HCT116 (cell line): ENCODE measurements around the gene TOX2. TPM values are rescaled to one million over a fixed set of nuclear protein-coding genes. Genes with fewer than 3 reads are reported as not detected.

Experiments used
- ATAC-seq: fragments of 200-7000 bp; cut with Tn5 transposase; 2 replicates; pipeline ENCODE4 v1.9.1; 2020; ENCODE audit warnings: mild to moderate bottlenecking, moderate library complexity
- BruUV-seq: library from RNA; stranded (reverse); fragments of 400-500 nt; replicated peaks from 2 replicates; lab custom pipeline; 2021; lab: Mats Ljungman, UMichigan
- CTCF ChIA-PET: fragments of 300-600 bp; sonication (Branson Sonifier 250); formaldehyde crosslinking; loops from one replicate; lab custom pipeline; 2021; ENCODE audit warnings: antibody characterized with exemption; lab: Charles Lee
- POLR2A ChIA-PET: fragments of 300-600, 350-600 bp; sonication (Branson Sonifier 250); formaldehyde crosslinking; loops from one replicate; lab custom pipeline; 2021; ENCODE audit warnings: antibody characterized with exemption; lab: Charles Lee
- RAD21 ChIA-PET, 2 experiments: fragments of 300-600 bp; sonication (Branson Sonifier 250); formaldehyde crosslinking; loops; one replicate each; lab custom pipeline; 2023; ENCODE audit warnings: low total read pairs in 2 of 2; ENCODE audit not compliant: uncharacterized antibody in 2 of 2, unreplicated experiment in 2 of 2, low non-redundant PET in 1 of 2; lab: Charles Lee
- DNase-seq: peaks from one replicate; pipeline ENCODE4 v3.0.0-alpha.2; 2010; ENCODE audit warnings: low read depth, low spot score
- H2AFZ ChIP-seq: fragments of 200-600 bp; shearing (Covaris generic), sonication (generic); 2 replicates; pipeline ENCODE4 v1.6.1; 2017; ENCODE audit warnings: low read depth, mixed run types, mixed read lengths, antibody characterized with exemption, low read length; ENCODE audit not compliant: poor library complexity, severe bottlenecking
- H3K27ac ChIP-seq: 2 replicates; pipeline ENCODE4 v1.5.1; 2012; ENCODE audit warnings: low read depth, low read length
- H3K27me3 ChIP-seq: fragments of 200-600 bp; sonication (generic); 2 replicates; pipeline ENCODE4 v1.6.1; 2016; ENCODE audit warnings: mixed run types, low read length, mixed read lengths; ENCODE audit not compliant: insufficient read depth
- H3K36me3 ChIP-seq, 2 experiments: fragments of 200-500 bp in 1 of 2; fragments of 200-600 bp in 1 of 2; sonication (Bioruptor generic) in 1 of 2; sonication (generic) in 1 of 2; 2 replicates each; pipeline versions ENCODE4 v1.5.1 to v1.6.1; 2014 to 2016; ENCODE audit warnings: low read length in 2 of 2, inconsistent platforms in 1 of 2, mixed read lengths in 1 of 2, mixed run types in 1 of 2; ENCODE audit not compliant: insufficient read depth in 2 of 2, control insufficient read depth in 1 of 2
- H3K4me1 ChIP-seq, 2 experiments: fragments of 200-600 bp in 1 of 2; sonication (generic) in 1 of 2; 2 replicates each; pipeline versions ENCODE4 v1.5.1 to v1.6.1; 2012 to 2017; ENCODE audit warnings: low read length in 2 of 2, inconsistent platforms in 1 of 2, mild to moderate bottlenecking in 1 of 2, mixed read lengths in 1 of 2, mixed run types in 1 of 2, moderate library complexity in 1 of 2; ENCODE audit not compliant: insufficient read depth in 2 of 2, control insufficient read depth in 1 of 2
- H3K4me2 ChIP-seq: fragments of 200-600 bp; sonication (generic); 2 replicates; pipeline ENCODE4 v1.6.1; 2017; ENCODE audit warnings: mixed run types, low read length, mixed read lengths
- H3K4me3 ChIP-seq, 2 experiments: fragments of 200-600 bp in 1 of 2; sonication (generic) in 1 of 2; replicated peaks in 1 of 2; 2 replicates each; pipeline ENCODE4 v1.5.1; 2011 to 2016; ENCODE audit warnings: low read length in 2 of 2, control low read depth in 1 of 2, low read depth in 1 of 2, mild to moderate bottlenecking in 1 of 2, mixed read lengths in 1 of 2, mixed run types in 1 of 2
- H3K79me2 ChIP-seq: fragments of 200-600 bp; sonication (generic); 2 replicates; pipeline ENCODE4 v1.6.1; 2017; ENCODE audit warnings: mild to moderate bottlenecking, mixed run types, low read length, moderate library complexity, mixed read lengths; ENCODE audit not compliant: insufficient read depth
- H3K9ac ChIP-seq: fragments of 200-600 bp; sonication (generic); 2 replicates; pipeline ENCODE4 v1.6.1; 2016; ENCODE audit warnings: low read length, mixed read lengths
- H3K9me2 ChIP-seq: fragments of 200-600 bp; sonication (generic), shearing (Covaris generic); 2 replicates; pipeline ENCODE4 v1.6.1; 2017; ENCODE audit warnings: mixed run types, mild to moderate bottlenecking, moderate library complexity; ENCODE audit not compliant: insufficient read depth
- H3K9me3 ChIP-seq, 2 experiments: fragments of 200-500 bp in 1 of 2; fragments of 200-600 bp in 1 of 2; sonication (Bioruptor generic) in 1 of 2; sonication (generic) in 1 of 2; 2 replicates each; pipeline ENCODE4 v1.6.1; 2014 to 2017; ENCODE audit warnings: low read length in 2 of 2, mixed read lengths in 2 of 2, inconsistent platforms in 1 of 2, low read depth in 1 of 2, mild to moderate bottlenecking in 1 of 2, mixed run types in 1 of 2, moderate library complexity in 1 of 2; ENCODE audit not compliant: control insufficient read depth in 1 of 2, insufficient read depth in 1 of 2
- H4K20me1 ChIP-seq: fragments of 200-600 bp; sonication (generic), shearing (Covaris generic); 2 replicates; pipeline ENCODE4 v1.6.1; 2017; ENCODE audit warnings: mixed run types, mild to moderate bottlenecking, moderate library complexity; ENCODE audit not compliant: insufficient read depth
- ATF3 ChIP-seq: IDR thresholded peaks from 2 replicates; pipeline ENCODE4 v1.6.1; 2012
- CBX3 ChIP-seq: IDR thresholded peaks from 2 replicates; pipeline ENCODE4 v1.6.1; 2012; ENCODE audit warnings: low read depth
- CEBPB ChIP-seq: IDR thresholded peaks from 2 replicates; pipeline ENCODE4 v1.6.1; 2012; ENCODE audit warnings: low read depth
- EGR1 ChIP-seq: IDR thresholded peaks from 2 replicates; pipeline ENCODE4 v1.6.1; 2012; ENCODE audit warnings: low read depth
- ELF1 ChIP-seq: IDR thresholded peaks from 2 replicates; pipeline ENCODE4 v1.6.1; 2012; ENCODE audit warnings: low read depth, borderline replicate concordance
- EZH2 ChIP-seq: fragments of 200-600 bp; sonication (generic); IDR thresholded peaks from 2 replicates; pipeline ENCODE4 v1.6.1; 2017; ENCODE audit warnings: antibody characterized with exemption, mixed run types
- EZH2phosphoT487 ChIP-seq: fragments of 200-600 bp; IDR thresholded peaks from 2 replicates; pipeline ENCODE4 v1.6.1; 2018; ENCODE audit warnings: antibody characterized with exemption, borderline replicate concordance
- JUND ChIP-seq: IDR thresholded peaks from 2 replicates; pipeline ENCODE4 v1.6.1; 2012
- MAX ChIP-seq: IDR thresholded peaks from 2 replicates; pipeline ENCODE4 v1.6.1; 2012
- POLR2AphosphoS5 ChIP-seq: IDR thresholded peaks from 2 replicates; pipeline ENCODE4 v1.6.1; 2011; ENCODE audit warnings: mild to moderate bottlenecking, low read depth, low read length, moderate library complexity
- RAD21 ChIP-seq: IDR thresholded peaks from 2 replicates; pipeline ENCODE4 v1.6.1; 2012; ENCODE audit warnings: low read depth, mild to moderate bottlenecking
- SP1 ChIP-seq: IDR thresholded peaks from 2 replicates; pipeline ENCODE4 v1.6.1; 2012; ENCODE audit warnings: low read depth
- TCF7L2 ChIP-seq: IDR thresholded peaks from 2 replicates; pipeline ENCODE4 v1.7.0; 2011; ENCODE audit warnings: borderline replicate concordance, inconsistent platforms; ENCODE audit not compliant: insufficient read depth, insufficient read length; ENCODE audit errors: extremely low read depth
- intact Hi-C: fragments of 100-400 bp; cut with micrococcal nuclease; formaldehyde crosslinking; loops from 2 replicates; pipeline ENCODE4 v1.10.0; 2022
- total RNA-seq: library from RNA; stranded (reverse); gene quantifications from one replicate; pipeline ENCODE4 v1.2.1, GENCODE V29; 2021; ENCODE audit not compliant: unreplicated experiment
- TF ChIP-seq, protein P1 (sequence below): IDR thresholded peaks from 2 replicates; pipeline ENCODE4 v1.6.1; 2011; ENCODE audit warnings: mild to moderate bottlenecking, low read length, moderate library complexity; ENCODE audit not compliant: insufficient replicate concordance; ENCODE audit errors: extremely low read depth

The TOX2 gene
- total RNA-seq, 1 experiment from 2014 or later: 39.6 TPM

DNA sequence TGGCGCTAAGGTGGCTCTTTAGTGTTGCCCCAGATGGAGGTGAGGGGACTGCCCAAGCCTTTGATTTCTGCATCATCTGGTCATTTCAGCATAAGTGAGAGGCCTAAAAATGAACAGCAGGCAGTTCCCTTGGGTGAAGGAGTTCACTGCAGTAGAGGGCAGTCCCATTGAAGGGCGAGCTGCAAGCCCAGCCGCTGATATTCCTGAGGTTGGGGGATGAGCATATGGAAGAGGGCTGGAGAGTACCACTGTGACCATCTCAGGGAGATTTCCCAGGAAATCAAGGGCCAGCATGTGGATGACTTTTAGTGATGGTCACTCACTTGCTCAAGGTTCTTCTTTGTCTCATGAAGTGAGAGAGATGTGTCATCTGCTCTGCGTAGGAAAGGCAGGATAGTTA, 9.3 kb downstream of the TOX2 start:
- no peak for TF ChIP-seq MAX
- no peak for TF ChIP-seq TCF7L2
- TF ChIP-seq, protein P1, sequence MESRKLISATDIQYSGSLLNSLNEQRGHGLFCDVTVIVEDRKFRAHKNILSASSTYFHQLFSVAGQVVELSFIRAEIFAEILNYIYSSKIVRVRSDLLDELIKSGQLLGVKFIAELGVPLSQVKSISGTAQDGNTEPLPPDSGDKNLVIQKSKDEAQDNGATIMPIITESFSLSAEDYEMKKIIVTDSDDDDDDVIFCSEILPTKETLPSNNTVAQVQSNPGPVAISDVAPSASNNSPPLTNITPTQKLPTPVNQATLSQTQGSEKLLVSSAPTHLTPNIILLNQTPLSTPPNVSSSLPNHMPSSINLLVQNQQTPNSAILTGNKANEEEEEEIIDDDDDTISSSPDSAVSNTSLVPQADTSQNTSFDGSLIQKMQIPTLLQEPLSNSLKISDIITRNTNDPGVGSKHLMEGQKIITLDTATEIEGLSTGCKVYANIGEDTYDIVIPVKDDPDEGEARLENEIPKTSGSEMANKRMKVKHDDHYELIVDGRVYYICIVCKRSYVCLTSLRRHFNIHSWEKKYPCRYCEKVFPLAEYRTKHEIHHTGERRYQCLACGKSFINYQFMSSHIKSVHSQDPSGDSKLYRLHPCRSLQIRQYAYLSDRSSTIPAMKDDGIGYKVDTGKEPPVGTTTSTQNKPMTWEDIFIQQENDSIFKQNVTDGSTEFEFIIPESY: no peak
- TF ChIP-seq RAD21: no peak
- no peak for TF ChIP-seq EGR1
- no peak for TF ChIP-seq EZH2
- TF ChIP-seq ELF1: no peak
- no peak for TF ChIP-seq POLR2AphosphoS5
- TF ChIP-seq EZH2phosphoT487: no peak
- no peak for TF ChIP-seq CBX3
- TF ChIP-seq JUND: no peak
- TF ChIP-seq ATF3: no peak
- no peak for TF ChIP-seq CEBPB
- TF ChIP-seq SP1: no peak
- no peak overlapping the region for H3K27ac ChIP-seq
- DNase-seq: no peak
- no peak overlapping the region for H2AFZ ChIP-seq
- peaks cover 35% of the 10 kb centered on the region; the same call in 1 of the 2 replicates for H3K79me2 ChIP-seq
- no peaks in the 10 kb centered on the region for H3K36me3 ChIP-seq
- no peak overlapping the region for H3K4me2 ChIP-seq
- ATAC-seq: no peak
- no peak overlapping the region for H3K9ac ChIP-seq
- no peaks in the 10 kb centered on the region for H4K20me1 ChIP-seq
- H3K9me2 ChIP-seq: no peaks in the 10 kb centered on the region
- H3K9me3 ChIP-seq: no peaks in the 10 kb centered on the region
- ChIA-PET POLR2A (no interaction called here), RAD21 (no interaction called here), CTCF (interaction anchor here (1.0 kb wide), 1 partner anchor 18 kb away, joined by 3 read pairs; no protein-coding TSS in a partner anchor)
- no TSS peak for BruUV-seq
- H3K4me1 ChIP-seq: peaks cover 28 to 31% of the 10 kb centered on the region in 2 experiments
- intact Hi-C loops: no loop called here
- H3K4me3 ChIP-seq: no peak overlapping the region
- no peaks in the 10 kb centered on the region for H3K27me3 ChIP-seq
